HepG2 (cell line): ENCODE measurements around the gene CCDC157. TPM values are rescaled to one million over a fixed set of nuclear protein-coding genes. Genes with fewer than 3 reads are reported as not detected.
A peak's percentile ranks its signal among the peaks of the same experiment; 100 is the strongest.

Experiments
- ATAC-seq: fragments of 200-7000 bp; cut with Tn5 transposase; 3 replicates; pipeline ENCODE4 v1.9.1; 2020; ENCODE audit warnings: mild to moderate bottlenecking, moderate library complexity
- BruUV-seq: library from RNA; stranded (reverse); fragments of 400-500 nt; replicated peaks from 2 replicates; lab custom pipeline; 2021; lab: Mats Ljungman, UMichigan
- CTCF ChIA-PET: fragments of 300-600 bp; formaldehyde crosslinking; extraction: SDS; loops from one replicate; lab custom pipeline; 2021; ENCODE audit warnings: low total read pairs, inconsistent platforms, low intra/inter-chr PET ratio; lab: Yijun Ruan, JAX
- POLR2A ChIA-PET: fragments of 350-600 bp; sonication (Branson Sonifier 250); formaldehyde crosslinking; loops from one replicate; lab custom pipeline; 2020; ENCODE audit warnings: antibody characterized with exemption, inconsistent platforms; lab: Yijun Ruan, JAX
- DNase-seq: peaks from one replicate; pipeline ENCODE4 v3.0.0-alpha.2; 2015; ENCODE audit warnings: low spot score
- FAIRE-seq: peaks from 3 replicates; lab custom pipeline; 2011; peaks lifted over from hg19 to GRCh38; lab: Jason Lieb, UNC
- H2AFZ ChIP-seq: one replicate; pipeline ENCODE4 v1.6.1; 2011; ENCODE audit warnings: low read length, inconsistent platforms
- H3K27ac ChIP-seq: fragments of 300-600 bp; 3 replicates; pipeline ENCODE4 v1.8.0; 2011; ENCODE audit warnings: mixed run types, mild to moderate bottlenecking, mixed read lengths, low read length, inconsistent platforms; ENCODE audit not compliant: insufficient read depth; ENCODE audit errors: extremely low read length
- H3K27me3 ChIP-seq, 2 experiments: fragments of 200-600 bp in 1 of 2; 2 replicates in 1 of 2; 3 replicates in 1 of 2; pipeline versions ENCODE4 v1.6.0 to v1.8.0; 2011; ENCODE audit warnings: low read length in 2 of 2, mild to moderate bottlenecking in 2 of 2, moderate library complexity in 2 of 2, inconsistent platforms in 1 of 2; ENCODE audit not compliant: insufficient read depth in 2 of 2, control insufficient read depth in 1 of 2
- H3K36me3 ChIP-seq, 2 experiments: fragments of 200-600 bp in 1 of 2; replicated peaks in 1 of 2; 2 replicates in 1 of 2; 3 replicates in 1 of 2; pipeline versions ENCODE4 v1.5.1 to v1.8.0; 2011; ENCODE audit warnings: low read length in 2 of 2, inconsistent platforms in 1 of 2; ENCODE audit not compliant: insufficient read depth in 2 of 2, control insufficient read depth in 1 of 2
- H3K4me1 ChIP-seq: 2 replicates; pipeline ENCODE4 v1.5.1; 2012; ENCODE audit warnings: low read length, inconsistent platforms; ENCODE audit not compliant: insufficient read depth
- H3K4me2 ChIP-seq: 2 replicates; pipeline ENCODE4 v1.6.0; 2011; ENCODE audit warnings: low read depth, low read length, inconsistent platforms
- H3K4me3 ChIP-seq, 3 experiments: fragments of 200-600 bp in 1 of 3; sonication (generic), shearing (Covaris generic) in 1 of 3; replicated peaks in 1 of 3; 2 replicates each; pipeline ENCODE4 v1.5.1; 2011 to 2016; ENCODE audit warnings: low read length in 3 of 3, inconsistent platforms in 2 of 3, low read depth in 2 of 3, mild to moderate bottlenecking in 2 of 3, control low read depth in 1 of 3, mixed read lengths in 1 of 3; ENCODE audit not compliant: insufficient read depth in 1 of 3
- H3K79me2 ChIP-seq: one replicate; pipeline ENCODE4 v1.6.1; 2011; ENCODE audit warnings: low read length, inconsistent platforms; ENCODE audit not compliant: insufficient read depth
- H3K9ac ChIP-seq: 2 replicates; pipeline ENCODE4 v1.6.0; 2011; ENCODE audit warnings: mild to moderate bottlenecking, low read depth, low read length, inconsistent platforms; ENCODE audit not compliant: insufficient read depth
- H3K9me3 ChIP-seq: 2 replicates; pipeline ENCODE4 v1.5.1; 2012; ENCODE audit warnings: mild to moderate bottlenecking, low read length
- H4K20me1 ChIP-seq: 2 replicates; pipeline ENCODE4 v1.6.0; 2011; ENCODE audit warnings: inconsistent platforms, mild to moderate bottlenecking, low read length, moderate library complexity; ENCODE audit not compliant: insufficient read depth
- ARID2 ChIP-seq: sonication (generic); formaldehyde crosslinking; IDR thresholded peaks from 2 replicates; pipeline ENCODE4 v1.8.1; 2022; ENCODE audit warnings: mild to moderate bottlenecking, missing genetic modification reagents, borderline replicate concordance
- EP300 ChIP-seq, 3 experiments: sonication (generic) in 1 of 3; formaldehyde crosslinking in 1 of 3; IDR thresholded peaks; 2 replicates each; pipeline versions ENCODE4 v1.5.1 to v1.6.1; 2011 to 2020; ENCODE audit warnings: low read depth in 2 of 3, low read length in 2 of 3, borderline replicate concordance in 1 of 3, improper control_type of control experiment in 1 of 3, mild to moderate bottlenecking in 1 of 3, missing genetic modification reagents in 1 of 3, moderate library complexity in 1 of 3
- FOXP1 ChIP-seq, 2 experiments: fragments of 450-650 bp in 1 of 2; IDR thresholded peaks; 2 replicates each; pipeline ENCODE4 v1.6.1; 2017 to 2018; ENCODE audit warnings: antibody characterized with exemption in 1 of 2
- KIAA2018 ChIP-seq: sonication (generic); formaldehyde crosslinking; IDR thresholded peaks from 2 replicates; pipeline ENCODE4 v1.5.0; 2020; ENCODE audit warnings: mild to moderate bottlenecking, missing genetic modification reagents, borderline replicate concordance
- LCORL ChIP-seq, 2 experiments: fragments of 450-650 bp in 1 of 2; sonication (generic) in 1 of 2; formaldehyde crosslinking in 1 of 2; IDR thresholded peaks; 2 replicates each; pipeline versions ENCODE4 v1.5.0 to v1.6.1; 2017 to 2020; ENCODE audit warnings: antibody characterized with exemption in 1 of 2, missing genetic modification reagents in 1 of 2
- MIER2 ChIP-seq: IDR thresholded peaks from 2 replicates; pipeline ENCODE4 v1.6.1; 2016; ENCODE audit warnings: missing biosample characterization, missing genetic modification reagents
- NR2F6 ChIP-seq, 2 experiments: IDR thresholded peaks; 2 replicates each; pipeline ENCODE4 v1.6.1; 2016; ENCODE audit warnings: antibody characterized with exemption in 1 of 2, mild to moderate bottlenecking in 1 of 2
- RARA ChIP-seq: IDR thresholded peaks from 2 replicates; pipeline ENCODE4 v1.6.1; 2016; ENCODE audit warnings: missing genetic modification reagents, missing compliant biosample characterization
- TEAD3 ChIP-seq: optimal IDR thresholded peaks from 2 replicates; pipeline ENCODE3; 2016; ENCODE audit warnings: borderline replicate concordance
- ZNF121 ChIP-seq: sonication (generic); formaldehyde crosslinking; IDR thresholded peaks from 2 replicates; pipeline ENCODE4 v1.5.0; 2020; ENCODE audit warnings: mild to moderate bottlenecking, missing genetic modification reagents
- ZNF770 ChIP-seq: sonication (generic); formaldehyde crosslinking; IDR thresholded peaks from 2 replicates; pipeline ENCODE4 v1.5.0; 2020; ENCODE audit warnings: mild to moderate bottlenecking, missing genetic modification reagents
- WGBS: methylation state at CpG from one replicate; pipeline ENCODE4 v1.1.6; 2017; ENCODE audit warnings: low lambda C conversion rate; 5-methylcytosine and 5-hydroxymethylcytosine counted together
- in situ Hi-C: cut with HindIII; loops from 2 replicates; pipeline ENCODE4 v1.10.0; 2017; ENCODE audit warnings: low pct_unique_long_range_greater_than_20kb; ENCODE audit not compliant: extremely low pct_ligation_motif_present
- intact Hi-C: fragments of 100-400 bp; cut with micrococcal nuclease; formaldehyde crosslinking; loops from one replicate; pipeline ENCODE4 v1.10.0; 2022; ENCODE audit not compliant: unreplicated experiment
- polyA plus RNA-seq, 8 experiments: library from polyadenylated mRNA; depleted of rRNA in 3 of 8; stranded (reverse) in 7 of 8; unstranded in 1 of 8; fragments of >200 nt; fragmentation: Illumina TruSeq in 4 of 8; extraction: Trizol in 4 of 8; gene quantifications; 2 replicates each; pipeline versions ENCODE4 v1.2.1 to v1.2.3, GENCODE V29; 2011 to 2016; ENCODE audit warnings: low read depth in 4 of 8, missing spikeins in 1 of 8, mixed read lengths in 1 of 8; ENCODE audit not compliant: insufficient read depth in 1 of 8
- total RNA-seq, 5 experiments: library from RNA; depleted of rRNA; stranded (reverse); fragments of >200 nt; fragmentation: Illumina TruSeq; extraction: Trizol; gene quantifications; 2 replicates each; pipeline ENCODE4 v1.2.3, GENCODE V29; 2016; ENCODE audit warnings: low read depth in 1 of 5

Gene CCDC157
- total and polyA plus RNA-seq, 2 of the 13 experiments (the other 11 are each of a cell fraction or from before 2014, with no cell fraction given) = 1.4 to 1.6 TPM

GRCh38 chr22:30404307-30404706, 47.5 kb downstream of the CCDC157 start (continued):
- TF ChIP-seq KIAA2018 (CRISPR knock-in tag) = no peak

- intact Hi-C loops (no loop called here), in situ Hi-C loops (no loop called here)
- H4K20me1 ChIP-seq = no peaks in the 10 kb centered on the region
- H3K27ac ChIP-seq = no peak overlapping the region
- ChIA-PET CTCF (no interaction called here), POLR2A (interaction anchor here (2.1 to 6.5 kb wide), 2 partner anchors 9 to 17 kb away, joined by 9 to 65 read pairs; partner anchors contain the start of gene SEC14L2)
- peaks cover 7 to 23% of the 10 kb centered on the region in 2 experiments; a peak in 4 of 5 replicates for H3K36me3 ChIP-seq
- no peaks in the 10 kb centered on the region for H3K79me2 ChIP-seq
- peaks cover 60% of the 10 kb centered on the region for H3K4me1 ChIP-seq
- no TSS peak for BruUV-seq
- no peaks in the 10 kb centered on the region for H3K9me3 ChIP-seq
- no peak overlapping the region for H2AFZ ChIP-seq
- ATAC-seq (no peak), FAIRE-seq (peak; percentile 28), DNase-seq (no peak)
- H3K4me2 ChIP-seq = no peak overlapping the region
- no peak overlapping the region for H3K9ac ChIP-seq
- WGBS = 36% methylated on average over 3 of the region's 4 CpGs
- H3K4me3 ChIP-seq = no peak overlapping the region
- H3K27me3 ChIP-seq = no peaks in the 10 kb centered on the region
- TF ChIP-seq FOXP1 (IDR thresholded peaks at IDR 0.05) = no peak
- 0 out of 2 replicates have a peak, but pooled peaks have one; percentile 32 for TF ChIP-seq FOXP1 (CRISPR knock-in tag; IDR thresholded peaks at IDR 0.05)
- TF ChIP-seq NR2F6 (IDR thresholded peaks at IDR 0.05) = 0 out of 2 replicates have a peak, but pooled peaks have one; percentile 36
- TF ChIP-seq NR2F6 (CRISPR knock-in tag; IDR thresholded peaks at IDR 0.05) = peak; percentile 23; the same call in 1 of the 2 replicates
- peak; percentile 52 for TF ChIP-seq TEAD3
- 0 out of 2 replicates have a peak, but pooled peaks have one; percentile 18 for TF ChIP-seq RARA
- TF ChIP-seq LCORL (IDR thresholded peaks at IDR 0.05) = no peak
- 0 out of 2 replicates have a peak, but pooled peaks have one; percentile 15 for TF ChIP-seq LCORL (CRISPR knock-in tag; IDR thresholded peaks at IDR 0.05)
- no peak for TF ChIP-seq MIER2 (CRISPR knock-in tag)
- TF ChIP-seq EP300 (IDR thresholded peaks at IDR 0.05; ENCODE audit: low read depth in 2 of 2, low read length in 2 of 2) = 0 out of 4 replicates have a peak, but pooled peaks of 1 of the 2 experiments have one; percentile 6
- TF ChIP-seq EP300 (CRISPR knock-in tag; IDR thresholded peaks at IDR 0.05; ENCODE audit: borderline replicate concordance) = no peak
- TF ChIP-seq ZNF121 (CRISPR knock-in tag) = peak; percentile 92
- no peak for TF ChIP-seq ARID2 (CRISPR knock-in tag)
- TF ChIP-seq ZNF770 (CRISPR knock-in tag) = peak; percentile 58; the same call in 1 of the 2 replicates
These were observed 48.9 kb downstream of the CCDC157 start for GRCh38 chr22:30405731-30406130.
